ENCODE results near the gene PLEKHA6. TPM values are rescaled to one million over a fixed set of nuclear protein-coding genes. Genes with fewer than 3 reads are reported as not detected.

PLEKHA6 gene
- total and polyA plus RNA-seq, 2 of the 8 experiments (the other 6 are each of a cell fraction or from before 2014, with no cell fraction given), result 4.8 to 20.2 TPM

DNA sequence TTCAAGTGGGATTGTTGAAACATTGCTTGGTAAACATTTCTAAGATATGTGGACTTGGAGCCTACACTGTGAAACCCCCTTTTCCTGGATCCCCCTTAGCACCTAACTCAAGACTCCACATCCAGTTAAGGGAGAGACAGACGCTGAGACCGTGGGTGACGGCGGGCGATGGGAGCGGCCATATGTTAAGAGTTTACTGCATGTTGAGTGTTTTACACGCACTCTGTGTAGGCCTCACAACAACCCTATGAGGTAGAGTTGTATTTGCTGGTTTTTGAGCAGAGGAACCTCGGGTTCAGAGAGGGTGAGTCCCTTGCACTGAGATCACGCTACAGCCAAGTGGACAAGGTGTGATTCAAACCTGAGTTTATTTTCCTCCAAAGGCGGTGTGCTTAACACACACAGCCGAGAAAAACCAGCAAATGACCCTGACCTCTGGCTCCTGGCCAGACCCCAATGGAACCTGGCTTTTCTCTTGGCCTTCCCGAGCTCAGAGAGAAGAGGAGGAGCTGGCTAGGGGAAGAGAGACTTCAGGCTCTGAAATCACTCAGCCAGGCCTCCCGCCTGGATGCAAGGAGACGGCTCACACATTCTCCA lies 99.0 kb downstream of the PLEKHA6 start:
- Histone ChIP-seq H4K8ac (ENCODE audit: extremely low read depth, insufficient read depth, low read length) (no peak overlapping the region), H3K23ac (ENCODE audit: insufficient read length) (no peak overlapping the region), H3K9me3 (ENCODE audit: insufficient read depth in 2 of 2, low read depth in 1 of 2, low read length in 1 of 2) (no peaks in the 10 kb centered on the region), H2BK12ac (ENCODE audit: low read depth, low read length) (no peak overlapping the region), H3K4me2 (ENCODE audit: insufficient read depth in 1 of 2, low read depth in 2 of 2, low read length in 2 of 2) (no peak overlapping the region), H3K23me2 (ENCODE audit: low read depth, low read length) (no peaks in the 10 kb centered on the region), H3K4me3 (ENCODE audit: extremely low read depth in 1 of 4, insufficient read depth in 2 of 4, low read depth in 3 of 4, low read length in 4 of 4) (no peak overlapping the region), H3K79me2 (ENCODE audit: control insufficient read depth in 1 of 2, insufficient read depth in 2 of 2, low read length in 2 of 2) (no peaks in the 10 kb centered on the region), H2BK5ac (ENCODE audit: low read depth, low read length) (no peak overlapping the region; the same call in 1 of the 2 replicates), H2BK20ac (ENCODE audit: low read length) (no peak overlapping the region), H3K18ac (ENCODE audit: extremely low read depth, low read length) (no peak overlapping the region), H3K27ac (ENCODE audit: low read depth, low read length) (no peak overlapping the region), H3K9ac (replicated peaks in 1 of 4; ENCODE audit: extremely low read depth in 1 of 4, low read depth in 3 of 4, low read length in 3 of 4) (no peak overlapping the region), H3K4me1 (replicated peaks in 1 of 4; ENCODE audit: control insufficient read depth in 3 of 4, insufficient read depth in 4 of 4, low read length in 3 of 4) (peaks cover 4 to 12% (median 8%) of the 10 kb centered on the region in 4 experiments), H3K14ac (ENCODE audit: insufficient read length) (no peak overlapping the region), H4K5ac (ENCODE audit: insufficient read length, low read depth, low read length) (no peak overlapping the region), H2AK5ac (ENCODE audit: low read depth, low read length) (no peak overlapping the region), H3K56ac (replicated peaks; ENCODE audit: insufficient read length, low read depth, low read length) (no peak overlapping the region), H3K4ac (replicated peaks; ENCODE audit: insufficient read length, low read depth, low read length) (no peak overlapping the region), H3K79me1 (ENCODE audit: low read depth, low read length) (no peaks in the 10 kb centered on the region), H2BK15ac (ENCODE audit: low read length) (no peak overlapping the region), H4K91ac (replicated peaks; ENCODE audit: insufficient read length, low read length) (no peak overlapping the region), H2AFZ (ENCODE audit: low read length) (no peak overlapping the region), H3K36me3 (ENCODE audit: control insufficient read depth in 2 of 4, insufficient read depth in 4 of 4, low read length in 3 of 4) (peaks cover 0 to 4% (median 0%) of the 10 kb centered on the region in 4 experiments; a peak in 1 of 8 replicates), H2BK120ac (replicated peaks; ENCODE audit: low read depth, low read length) (no peak overlapping the region), H3K27me3 (replicated peaks in 1 of 4; ENCODE audit: control insufficient read depth in 3 of 4, extremely low read depth in 1 of 4, insufficient read depth in 3 of 4, low read length in 3 of 4) (no peaks in the 10 kb centered on the region), H4K20me1 (replicated peaks in 1 of 2; ENCODE audit: control insufficient read depth in 1 of 2, insufficient read depth in 2 of 2, low read length in 2 of 2) (no peaks in the 10 kb centered on the region)
- ChIA-PET CTCF (ENCODE audit: partially characterized antibody) (interaction anchor here (1.2 to 19.1 kb wide), 10 partner anchors 10 to 100 kb away, joined by 3 to 335 read pairs (median 7); partner anchors contain the start of gene PLEKHA6), POLR2A (ENCODE audit: partially characterized antibody) (no interaction called here)
- TF ChIP-seq CHD2 (IDR thresholded peaks at IDR 0.05; ENCODE audit: low read length), result no peak
- TF ChIP-seq SP1 (IDR thresholded peaks at IDR 0.05; ENCODE audit: low read depth, low read length), result no peak
- no peak for TF ChIP-seq JUND (IDR thresholded peaks at IDR 0.05; ENCODE audit: low read length)
- FAIRE-seq (no peak), DNase-seq (ENCODE audit: low read depth in 1 of 2, low spot score in 2 of 2) (no peak)
- 92% methylated on average over 14 of the region's 14 CpGs; no CpG with 5 or more reads in 1 of the 2 experiments for WGBS, 2 experiments (ENCODE audit: extremely low coverage in 1 of 2, insufficient coverage in 1 of 2, insufficient read length in 1 of 2, insufficient replicate concordance in 2 of 2, low coverage in 1 of 2, low lambda C conversion rate in 2 of 2, missing lambda C conversion rate in 1 of 2)
